SK-N-SH treated with all-trans-retinoic acid at 6 μM for 48 hours (cell line): Measurements from ENCODE around the gene CDIPT.

ENCODE experiments used
- ATAC-seq: fragments of 200-7000 bp; cut with Tn5 transposase; 3 replicates; pipeline ENCODE4 v1.9.1; 2020; ENCODE audit warnings: mild to moderate bottlenecking, moderate library complexity
- ARNTL ChIP-seq: fragments of 450-650 bp; formaldehyde crosslinking; IDR thresholded peaks from 2 replicates; pipeline ENCODE4 v1.5.0; 2020; ENCODE audit warnings: low read depth, mild to moderate bottlenecking, moderate library complexity, borderline replicate concordance
- BACH2 ChIP-seq: fragments of 250-450 bp; sonication (Bioruptor Pico); IDR thresholded peaks from 2 replicates; pipeline ENCODE4 v1.9.0; 2021; ENCODE audit warnings: mild to moderate bottlenecking, borderline replicate concordance
- CSDC2 ChIP-seq: fragments of 250-450 bp; sonication (Bioruptor Pico); IDR thresholded peaks from 2 replicates; pipeline ENCODE4 v1.5.0; 2020; ENCODE audit warnings: mild to moderate bottlenecking, moderate library complexity
- ESRRG ChIP-seq: fragments of 250-450 bp; sonication (Bioruptor Pico); IDR thresholded peaks from 2 replicates; pipeline ENCODE4 v1.6.1; 2021; ENCODE audit warnings: mild to moderate bottlenecking
- GLIS3 ChIP-seq: fragments of 250-450 bp; sonication (Bioruptor Pico); IDR thresholded peaks from 2 replicates; pipeline ENCODE4 v1.5.0; 2020; ENCODE audit warnings: mild to moderate bottlenecking, moderate library complexity
- OSR1 ChIP-seq: fragments of 250-450 bp; sonication (Bioruptor Pico); IDR thresholded peaks from 2 replicates; pipeline ENCODE4 v1.8.0; 2022; ENCODE audit warnings: moderate library complexity, mild to moderate bottlenecking, inconsistent platforms
- RARB ChIP-seq: fragments of 250-450 bp; sonication (Bioruptor Pico); IDR thresholded peaks from 2 replicates; pipeline ENCODE4 v1.8.0; 2021; ENCODE audit warnings: mild to moderate bottlenecking, moderate library complexity
- SNAI2 ChIP-seq: fragments of 250-450 bp; sonication (Bioruptor Pico); IDR thresholded peaks from 2 replicates; pipeline ENCODE4 v1.5.0; 2020; ENCODE audit warnings: mild to moderate bottlenecking, moderate library complexity
- TCF4 ChIP-seq: fragments of 250-450 bp; sonication (Bioruptor Pico); IDR thresholded peaks from 2 replicates; pipeline ENCODE4 v1.8.0; 2021; ENCODE audit warnings: mild to moderate bottlenecking, moderate library complexity, borderline replicate concordance
- TOX ChIP-seq: fragments of 250-450 bp; sonication (Bioruptor Pico); IDR thresholded peaks from 2 replicates; pipeline ENCODE4 v1.8.0; 2021; ENCODE audit warnings: mild to moderate bottlenecking, moderate library complexity, borderline replicate concordance
- ZC3H10 ChIP-seq: fragments of 250-450 bp; sonication (Bioruptor Pico); IDR thresholded peaks from 2 replicates; pipeline ENCODE4 v1.5.1; 2021; ENCODE audit warnings: mild to moderate bottlenecking, moderate library complexity
- ZFP3 ChIP-seq: fragments of 250-450 bp; sonication (Bioruptor Pico); IDR thresholded peaks from 2 replicates; pipeline ENCODE4 v1.5.0; 2020; ENCODE audit warnings: mild to moderate bottlenecking, moderate library complexity
- ZNF565 ChIP-seq: fragments of 450-650 bp; formaldehyde crosslinking; conservative IDR thresholded peaks from 2 replicates; pipeline ENCODE4 v1.5.0; 2020; ENCODE audit warnings: low read depth, mild to moderate bottlenecking, moderate library complexity
- ZNF70 ChIP-seq: fragments of 450-650 bp; formaldehyde crosslinking; IDR thresholded peaks from 2 replicates; pipeline ENCODE4 v1.5.0; 2020; ENCODE audit warnings: mild to moderate bottlenecking, moderate library complexity
- ZNF8 ChIP-seq: fragments of 450-650 bp; formaldehyde crosslinking; IDR thresholded peaks from 2 replicates; pipeline ENCODE4 v1.5.0; 2020; ENCODE audit warnings: mild to moderate bottlenecking, moderate library complexity
- TF ChIP-seq, protein P1 (sequence below): fragments of 250-450 bp; sonication (Bioruptor Pico); IDR thresholded peaks from 2 replicates; pipeline ENCODE4 v1.5.1; 2021; ENCODE audit warnings: mild to moderate bottlenecking, moderate library complexity
- TF ChIP-seq, protein P2 (sequence below): fragments of 250-450 bp; sonication (Bioruptor Pico); IDR thresholded peaks from 2 replicates; pipeline ENCODE4 v1.5.0; 2020; ENCODE audit warnings: mild to moderate bottlenecking, moderate library complexity
- TF ChIP-seq, protein P3 (sequence below): fragments of 250-450 bp; sonication (Bioruptor Pico); IDR thresholded peaks from 2 replicates; pipeline ENCODE4 v1.8.0; 2021; ENCODE audit warnings: low read depth, mild to moderate bottlenecking, moderate library complexity, borderline replicate concordance
- TF ChIP-seq, protein P4 (sequence below): fragments of 250-450 bp; sonication (Bioruptor Pico); IDR thresholded peaks from 2 replicates; pipeline ENCODE4 v1.8.0; 2020; ENCODE audit warnings: mild to moderate bottlenecking, moderate library complexity, borderline replicate concordance

Gene CDIPT

DNA sequence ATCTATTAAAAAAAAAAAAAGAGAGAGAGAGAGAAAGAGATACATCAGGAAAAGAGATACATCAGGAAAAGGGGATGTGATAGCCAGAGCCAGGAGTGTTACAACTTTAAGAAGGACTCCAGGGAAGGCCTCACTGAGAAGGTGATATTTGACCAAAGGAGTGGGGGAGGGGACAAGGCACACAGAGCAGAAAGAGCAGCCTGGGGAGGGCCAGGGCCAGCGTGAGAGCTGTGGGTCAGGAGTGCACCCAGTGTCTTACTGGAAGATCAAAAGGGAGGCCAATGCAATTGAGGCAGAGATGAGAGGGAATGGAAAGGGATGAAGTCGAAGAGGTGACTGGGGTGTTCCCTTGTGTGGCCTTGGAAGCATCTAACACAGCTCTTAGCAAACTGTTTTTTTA, 44.9 kb upstream of the CDIPT start (continued):
- TF ChIP-seq, protein P1, sequence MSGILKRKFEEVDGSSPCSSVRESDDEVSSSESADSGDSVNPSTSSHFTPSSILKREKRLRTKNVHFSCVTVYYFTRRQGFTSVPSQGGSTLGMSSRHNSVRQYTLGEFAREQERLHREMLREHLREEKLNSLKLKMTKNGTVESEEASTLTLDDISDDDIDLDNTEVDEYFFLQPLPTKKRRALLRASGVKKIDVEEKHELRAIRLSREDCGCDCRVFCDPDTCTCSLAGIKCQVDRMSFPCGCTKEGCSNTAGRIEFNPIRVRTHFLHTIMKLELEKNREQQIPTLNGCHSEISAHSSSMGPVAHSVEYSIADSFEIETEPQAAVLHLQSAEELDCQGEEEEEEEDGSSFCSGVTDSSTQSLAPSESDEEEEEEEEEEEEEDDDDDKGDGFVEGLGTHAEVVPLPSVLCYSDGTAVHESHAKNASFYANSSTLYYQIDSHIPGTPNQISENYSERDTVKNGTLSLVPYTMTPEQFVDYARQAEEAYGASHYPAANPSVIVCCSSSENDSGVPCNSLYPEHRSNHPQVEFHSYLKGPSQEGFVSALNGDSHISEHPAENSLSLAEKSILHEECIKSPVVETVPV: no peak
- TF ChIP-seq TCF4 (CRISPR knock-in tag) (no peak), BACH2 (no peak), ZNF565 (CRISPR knock-in tag) (no peak), ARNTL (CRISPR knock-in tag) (no peak), ZNF8 (CRISPR knock-in tag) (no peak), RARB (CRISPR knock-in tag) (no peak), GLIS3 (no peak), ESRRG (CRISPR knock-in tag) (no peak)

DNA sequence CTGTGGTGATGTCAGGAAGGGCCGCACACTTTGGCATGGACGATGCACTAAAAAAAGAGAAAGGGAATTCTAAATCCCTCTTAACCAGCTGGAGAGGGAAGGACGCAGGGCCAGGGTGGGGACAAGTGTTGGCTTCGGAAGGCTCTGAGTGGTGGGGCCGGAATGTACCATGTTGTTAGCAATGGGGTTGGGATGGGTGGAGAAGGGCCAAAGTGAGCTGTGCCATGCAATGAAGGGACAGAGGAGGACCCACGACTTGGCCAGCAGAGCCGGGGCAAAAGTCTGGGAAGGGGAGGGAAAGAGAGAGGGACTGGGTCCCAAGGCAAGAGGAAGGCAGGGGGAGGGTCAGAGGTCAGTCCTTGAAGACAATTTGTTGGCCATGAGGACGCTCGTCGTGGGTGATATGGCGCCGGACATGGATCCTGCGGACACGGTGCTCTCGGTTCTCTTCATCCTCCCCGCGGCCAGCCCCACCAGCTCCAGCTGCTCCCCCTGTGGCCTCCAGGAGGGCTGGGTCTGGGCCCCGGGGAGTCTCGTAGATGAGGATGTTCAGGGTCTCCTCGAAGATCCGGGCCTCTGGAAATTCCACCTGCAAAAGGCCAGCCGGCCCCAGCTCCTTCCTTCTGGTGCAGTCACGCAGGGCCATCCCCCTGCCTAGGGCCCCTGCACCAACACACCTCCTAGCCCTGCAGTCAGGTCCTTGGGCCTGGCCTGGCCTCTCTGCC, 43.7 kb upstream of the CDIPT start:
- no peak for ATAC-seq
- no peak for TF ChIP-seq GLIS3
- TF ChIP-seq BACH2: no peak
- TF ChIP-seq ZNF8 (CRISPR knock-in tag): no peak
- no peak for TF ChIP-seq TOX
- TF ChIP-seq, protein P2, sequence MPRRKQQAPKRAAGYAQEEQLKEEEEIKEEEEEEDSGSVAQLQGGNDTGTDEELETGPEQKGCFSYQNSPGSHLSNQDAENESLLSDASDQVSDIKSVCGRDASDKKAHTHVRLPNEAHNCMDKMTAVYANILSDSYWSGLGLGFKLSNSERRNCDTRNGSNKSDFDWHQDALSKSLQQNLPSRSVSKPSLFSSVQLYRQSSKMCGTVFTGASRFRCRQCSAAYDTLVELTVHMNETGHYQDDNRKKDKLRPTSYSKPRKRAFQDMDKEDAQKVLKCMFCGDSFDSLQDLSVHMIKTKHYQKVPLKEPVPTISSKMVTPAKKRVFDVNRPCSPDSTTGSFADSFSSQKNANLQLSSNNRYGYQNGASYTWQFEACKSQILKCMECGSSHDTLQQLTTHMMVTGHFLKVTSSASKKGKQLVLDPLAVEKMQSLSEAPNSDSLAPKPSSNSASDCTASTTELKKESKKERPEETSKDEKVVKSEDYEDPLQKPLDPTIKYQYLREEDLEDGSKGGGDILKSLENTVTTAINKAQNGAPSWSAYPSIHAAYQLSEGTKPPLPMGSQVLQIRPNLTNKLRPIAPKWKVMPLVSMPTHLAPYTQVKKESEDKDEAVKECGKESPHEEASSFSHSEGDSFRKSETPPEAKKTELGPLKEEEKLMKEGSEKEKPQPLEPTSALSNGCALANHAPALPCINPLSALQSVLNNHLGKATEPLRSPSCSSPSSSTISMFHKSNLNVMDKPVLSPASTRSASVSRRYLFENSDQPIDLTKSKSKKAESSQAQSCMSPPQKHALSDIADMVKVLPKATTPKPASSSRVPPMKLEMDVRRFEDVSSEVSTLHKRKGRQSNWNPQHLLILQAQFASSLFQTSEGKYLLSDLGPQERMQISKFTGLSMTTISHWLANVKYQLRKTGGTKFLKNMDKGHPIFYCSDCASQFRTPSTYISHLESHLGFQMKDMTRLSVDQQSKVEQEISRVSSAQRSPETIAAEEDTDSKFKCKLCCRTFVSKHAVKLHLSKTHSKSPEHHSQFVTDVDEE (CRISPR knock-in tag): no peak
- TF ChIP-seq OSR1 (CRISPR knock-in tag): no peak
- TF ChIP-seq ESRRG (CRISPR knock-in tag): no peak
- TF ChIP-seq SNAI2 (CRISPR knock-in tag): no peak
- TF ChIP-seq CSDC2 (CRISPR knock-in tag): no peak
- TF ChIP-seq ZNF70: no peak
- no peak for TF ChIP-seq RARB (CRISPR knock-in tag)
- no peak for TF ChIP-seq ZNF565 (CRISPR knock-in tag)
- TF ChIP-seq ZC3H10 (CRISPR knock-in tag): no peak

DNA sequence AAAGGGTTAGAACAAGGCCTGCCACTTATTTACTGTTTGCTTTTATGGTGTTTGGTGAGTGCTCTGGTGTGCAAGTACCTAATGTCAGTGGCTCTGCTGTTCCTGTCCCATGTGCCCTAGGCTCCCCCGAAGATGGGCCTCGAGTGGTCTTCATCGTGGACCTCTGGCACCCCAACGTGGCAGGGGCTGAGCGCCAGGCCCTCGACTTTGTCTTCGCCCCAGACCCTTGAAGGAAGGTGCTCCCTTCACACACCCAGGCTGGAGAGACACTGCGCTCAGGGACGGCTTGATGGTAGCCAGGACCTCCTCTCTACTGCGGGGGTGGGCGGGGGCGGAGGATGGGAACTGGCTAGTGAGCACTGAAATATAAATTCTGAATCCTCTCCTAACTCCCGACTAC, 42.6 kb upstream of the CDIPT start:
- ATAC-seq: no peak
- TF ChIP-seq, protein P3, sequence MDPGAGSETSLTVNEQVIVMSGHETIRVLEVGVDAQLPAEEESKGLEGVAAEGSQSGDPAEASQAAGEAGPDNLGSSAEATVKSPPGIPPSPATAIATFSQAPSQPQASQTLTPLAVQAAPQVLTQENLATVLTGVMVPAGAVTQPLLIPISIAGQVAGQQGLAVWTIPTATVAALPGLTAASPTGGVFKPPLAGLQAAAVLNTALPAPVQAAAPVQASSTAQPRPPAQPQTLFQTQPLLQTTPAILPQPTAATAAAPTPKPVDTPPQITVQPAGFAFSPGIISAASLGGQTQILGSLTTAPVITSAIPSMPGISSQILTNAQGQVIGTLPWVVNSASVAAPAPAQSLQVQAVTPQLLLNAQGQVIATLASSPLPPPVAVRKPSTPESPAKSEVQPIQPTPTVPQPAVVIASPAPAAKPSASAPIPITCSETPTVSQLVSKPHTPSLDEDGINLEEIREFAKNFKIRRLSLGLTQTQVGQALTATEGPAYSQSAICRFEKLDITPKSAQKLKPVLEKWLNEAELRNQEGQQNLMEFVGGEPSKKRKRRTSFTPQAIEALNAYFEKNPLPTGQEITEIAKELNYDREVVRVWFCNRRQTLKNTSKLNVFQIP (CRISPR knock-in tag): no peak
- no peak for TF ChIP-seq CSDC2 (CRISPR knock-in tag)
- TF ChIP-seq ZC3H10 (CRISPR knock-in tag): no peak
- no peak for TF ChIP-seq TOX
- TF ChIP-seq ZFP3 (CRISPR knock-in tag): no peak
- no peak for TF ChIP-seq ZNF8 (CRISPR knock-in tag)
- TF ChIP-seq ARNTL (CRISPR knock-in tag): no peak
- TF ChIP-seq RARB (CRISPR knock-in tag): no peak
- no peak for TF ChIP-seq GLIS3
- no peak for TF ChIP-seq BACH2

DNA sequence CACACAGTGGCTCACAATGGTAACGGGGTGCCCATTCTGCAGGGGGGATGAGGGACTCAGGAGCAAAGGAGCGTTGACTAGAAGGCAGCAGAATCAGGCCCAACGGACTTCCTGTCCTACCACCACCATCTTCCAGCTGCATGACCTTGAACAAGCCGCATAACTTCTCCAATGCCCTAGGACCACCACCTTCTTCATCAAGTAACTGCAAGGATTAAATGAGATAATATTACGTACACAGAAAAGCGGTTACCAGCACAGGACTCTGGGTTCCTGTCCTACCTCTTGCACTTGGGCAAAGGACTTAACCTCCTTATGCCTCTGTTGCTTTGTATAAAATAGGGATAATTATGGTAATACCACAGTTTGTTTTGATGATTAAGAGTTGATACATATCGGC, 41.9 kb upstream of the CDIPT start:
- ATAC-seq: no peak
- TF ChIP-seq, protein P4, sequence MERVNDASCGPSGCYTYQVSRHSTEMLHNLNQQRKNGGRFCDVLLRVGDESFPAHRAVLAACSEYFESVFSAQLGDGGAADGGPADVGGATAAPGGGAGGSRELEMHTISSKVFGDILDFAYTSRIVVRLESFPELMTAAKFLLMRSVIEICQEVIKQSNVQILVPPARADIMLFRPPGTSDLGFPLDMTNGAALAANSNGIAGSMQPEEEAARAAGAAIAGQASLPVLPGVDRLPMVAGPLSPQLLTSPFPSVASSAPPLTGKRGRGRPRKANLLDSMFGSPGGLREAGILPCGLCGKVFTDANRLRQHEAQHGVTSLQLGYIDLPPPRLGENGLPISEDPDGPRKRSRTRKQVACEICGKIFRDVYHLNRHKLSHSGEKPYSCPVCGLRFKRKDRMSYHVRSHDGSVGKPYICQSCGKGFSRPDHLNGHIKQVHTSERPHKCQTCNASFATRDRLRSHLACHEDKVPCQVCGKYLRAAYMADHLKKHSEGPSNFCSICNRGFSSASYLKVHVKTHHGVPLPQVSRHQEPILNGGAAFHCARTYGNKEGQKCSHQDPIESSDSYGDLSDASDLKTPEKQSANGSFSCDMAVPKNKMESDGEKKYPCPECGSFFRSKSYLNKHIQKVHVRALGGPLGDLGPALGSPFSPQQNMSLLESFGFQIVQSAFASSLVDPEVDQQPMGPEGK (CRISPR knock-in tag): no peak
- TF ChIP-seq ZFP3 (CRISPR knock-in tag) (no peak), CSDC2 (CRISPR knock-in tag) (no peak)
- TF ChIP-seq, protein P3 (CRISPR knock-in tag): no peak
- TF ChIP-seq, protein P2 (CRISPR knock-in tag): no peak
